GM23338 (cell line): ENCODE measurements around the gene PAXX. TPM values are rescaled to one million over a fixed set of nuclear protein-coding genes. Genes with fewer than 3 reads are reported as not detected.

Experiments
- ATAC-seq: fragments of 200-7000 bp; cut with Tn5 transposase; 3 replicates; pipeline ENCODE4 v1.9.1; 2020
- DNase-seq: peaks from one replicate; pipeline ENCODE4 v3.0.0-alpha.2; 2015; ENCODE audit warnings: low spot score
- H2AFZ ChIP-seq: fragments of 200-600 bp; sonication (generic); 2 replicates; pipeline ENCODE4 v1.8.0; 2016; ENCODE audit warnings: antibody characterized with exemption, mild to moderate bottlenecking, moderate library complexity
- H3F3A ChIP-seq: fragments of 200-600 bp; sonication (generic); replicated peaks from 2 replicates; pipeline ENCODE4 v1.8.0; 2017; ENCODE audit warnings: antibody characterized with exemption, mixed run types, low read depth
- H3K27ac ChIP-seq: fragments of 200-600 bp; sonication (generic); 2 replicates; pipeline ENCODE4 v1.6.1; 2016; ENCODE audit warnings: low read depth
- H3K27me3 ChIP-seq: fragments of 200-600 bp; sonication (generic); 2 replicates; pipeline ENCODE4 v1.8.0; 2016; ENCODE audit warnings: mild to moderate bottlenecking, mixed run types, moderate library complexity; ENCODE audit not compliant: insufficient read depth
- H3K36me3 ChIP-seq: fragments of 200-600 bp; sonication (generic); 2 replicates; pipeline ENCODE4 v1.8.0; 2016; ENCODE audit warnings: mild to moderate bottlenecking; ENCODE audit not compliant: insufficient read depth
- H3K4me1 ChIP-seq: fragments of 200-600 bp; sonication (generic); 2 replicates; pipeline ENCODE4 v1.8.0; 2016; ENCODE audit warnings: mild to moderate bottlenecking, moderate library complexity; ENCODE audit not compliant: insufficient read depth
- H3K4me2 ChIP-seq: fragments of 200-600 bp; sonication (generic); 2 replicates; pipeline ENCODE4 v1.7.1; 2017; ENCODE audit warnings: mixed run types
- H3K4me3 ChIP-seq: fragments of 200-600 bp; sonication (generic); 2 replicates; pipeline ENCODE4 v1.6.1; 2016; ENCODE audit warnings: mixed run types
- H3K79me2 ChIP-seq: fragments of 200-600 bp; sonication (generic); replicated peaks from 2 replicates; pipeline ENCODE4 v1.8.0; 2017; ENCODE audit warnings: mild to moderate bottlenecking; ENCODE audit not compliant: insufficient read depth
- H3K9me2 ChIP-seq: fragments of 200-600 bp; sonication (generic); 2 replicates; pipeline ENCODE4 v1.8.0; 2017; ENCODE audit not compliant: insufficient read depth
- H4K20me1 ChIP-seq: fragments of 200-600 bp; sonication (generic); replicated peaks from 2 replicates; pipeline ENCODE4 v1.8.0; 2017; ENCODE audit warnings: mild to moderate bottlenecking; ENCODE audit not compliant: insufficient read depth
- H3K27ac Mint-ChIP-seq: 2 replicates; pipeline ENCODE4 v1.8.0; 2020; ENCODE audit warnings: inconsistent platforms, mild to moderate bottlenecking, moderate library complexity, mixed read lengths
- H3K27me3 Mint-ChIP-seq: 3 replicates; pipeline ENCODE4 v1.8.0; 2022; ENCODE audit warnings: low read depth, mild to moderate bottlenecking, moderate library complexity, mixed read lengths, inconsistent platforms; ENCODE audit not compliant: insufficient read depth, poor library complexity
- H3K36me3 Mint-ChIP-seq: 3 replicates; pipeline ENCODE4 v1.8.0; 2021; ENCODE audit warnings: low read depth, mild to moderate bottlenecking, inconsistent platforms, moderate library complexity, mixed read lengths
- H3K4me1 Mint-ChIP-seq: 3 replicates; pipeline ENCODE4 v1.8.0; 2020; ENCODE audit warnings: mild to moderate bottlenecking, inconsistent platforms, mixed read lengths
- H3K4me3 Mint-ChIP-seq: 3 replicates; pipeline ENCODE4 v1.8.0; 2021; ENCODE audit warnings: moderate library complexity, mild to moderate bottlenecking, inconsistent platforms, mixed read lengths
- H3K9me3 Mint-ChIP-seq: 3 replicates; pipeline ENCODE4 v1.8.0; 2020; ENCODE audit warnings: moderate library complexity, mild to moderate bottlenecking, inconsistent platforms, mixed read lengths
- CREB1 ChIP-seq: fragments of 250-450 bp; sonication (Bioruptor Pico); IDR thresholded peaks from 2 replicates; pipeline ENCODE4 v1.5.0; 2020; ENCODE audit warnings: low read depth, mild to moderate bottlenecking, moderate library complexity
- CTCF ChIP-seq, 2 experiments: fragments of 200-600 bp in 1 of 2; sonication (generic) in 1 of 2; conservative IDR thresholded peaks; 2 replicates each; pipeline versions ENCODE4 v1.5.1 to v1.6.1; 2016 to 2017; ENCODE audit warnings: antibody characterized with exemption in 2 of 2, low read depth in 2 of 2, mild to moderate bottlenecking in 2 of 2, moderate library complexity in 1 of 2
- ETS1 ChIP-seq: IDR thresholded peaks from 2 replicates; pipeline ENCODE4 v1.6.1; 2016; ENCODE audit warnings: antibody characterized with exemption
- EZH2 ChIP-seq: fragments of 200-600 bp; sonication (generic); IDR thresholded peaks from one replicate; pipeline ENCODE4 v1.8.0; 2017; ENCODE audit warnings: antibody characterized with exemption, mild to moderate bottlenecking, low read depth; ENCODE audit not compliant: unreplicated experiment
- EZH2phosphoT487 ChIP-seq: fragments of 200-600 bp; sonication (generic); IDR thresholded peaks from one replicate; pipeline ENCODE4 v1.8.1; 2018; ENCODE audit warnings: antibody characterized with exemption; ENCODE audit not compliant: unreplicated experiment
- POLR2AphosphoS5 ChIP-seq: IDR thresholded peaks from 2 replicates; pipeline ENCODE4 v1.6.1; 2016; ENCODE audit warnings: antibody characterized with exemption, low read depth
- ZNF331 ChIP-seq: fragments of 250-450 bp; sonication (Bioruptor Pico); IDR thresholded peaks from 2 replicates; pipeline ENCODE4 v1.5.0; 2020; ENCODE audit warnings: low read depth, mild to moderate bottlenecking, moderate library complexity
- polyA plus RNA-seq: library from polyadenylated mRNA; unstranded; fragments of >200 nt; fragmentation: Nextera tagmentation; extraction: Ambion mirVana; gene quantifications from 2 replicates; pipeline ENCODE4 v1.2.1, GENCODE V29; 2016
- total RNA-seq: library from RNA; depleted of rRNA; stranded (reverse); fragments of >200 nt; shearing (Covaris generic); gene quantifications from 2 replicates; pipeline ENCODE4 v1.2.3, GENCODE V29; 2014
- TF ChIP-seq, protein P1 (sequence below): IDR thresholded peaks from one replicate; pipeline ENCODE4 v1.6.1; 2018; ENCODE audit warnings: antibody characterized with exemption; ENCODE audit not compliant: unreplicated experiment

The PAXX gene
- total and polyA plus RNA-seq, 2 experiments from 2014 or later = 71.5 to 86.0 TPM

- H3K36me3 Mint-ChIP-seq = peaks cover 6% of the 10 kb centered on the region; the same call in 2 of the 3 replicates
- H3K9me3 Mint-ChIP-seq = peaks cover 19% of the 10 kb centered on the region
- Histone ChIP-seq H3K4me2 (no peak overlapping the region), H3K27ac (no peak overlapping the region), H3K27me3 (no peaks in the 10 kb centered on the region), H3K4me3 (no peak overlapping the region), H3K36me3 (no peaks in the 10 kb centered on the region), H3K4me1 (no peaks in the 10 kb centered on the region), H4K20me1 (no peaks in the 10 kb centered on the region), H2AFZ (no peak overlapping the region), H3K9me2 (no peaks in the 10 kb centered on the region), H3K79me2 (no peaks in the 10 kb centered on the region), H3F3A (no peaks in the 10 kb centered on the region)
- no peak overlapping the region for H3K27ac Mint-ChIP-seq
- DNase-seq (no peak), ATAC-seq (no peak)
- no peak overlapping the region for H3K4me3 Mint-ChIP-seq
- TF ChIP-seq POLR2AphosphoS5 (no peak), ZNF331 (CRISPR knock-in tag) (no peak), EZH2phosphoT487 (no peak), CREB1 (CRISPR knock-in tag) (no peak), ETS1 (no peak), CTCF (conservative IDR thresholded peaks at IDR 0.05; ENCODE audit: low read depth in 2 of 2) (no peak), EZH2 (no peak)
- TF ChIP-seq, protein P1, sequence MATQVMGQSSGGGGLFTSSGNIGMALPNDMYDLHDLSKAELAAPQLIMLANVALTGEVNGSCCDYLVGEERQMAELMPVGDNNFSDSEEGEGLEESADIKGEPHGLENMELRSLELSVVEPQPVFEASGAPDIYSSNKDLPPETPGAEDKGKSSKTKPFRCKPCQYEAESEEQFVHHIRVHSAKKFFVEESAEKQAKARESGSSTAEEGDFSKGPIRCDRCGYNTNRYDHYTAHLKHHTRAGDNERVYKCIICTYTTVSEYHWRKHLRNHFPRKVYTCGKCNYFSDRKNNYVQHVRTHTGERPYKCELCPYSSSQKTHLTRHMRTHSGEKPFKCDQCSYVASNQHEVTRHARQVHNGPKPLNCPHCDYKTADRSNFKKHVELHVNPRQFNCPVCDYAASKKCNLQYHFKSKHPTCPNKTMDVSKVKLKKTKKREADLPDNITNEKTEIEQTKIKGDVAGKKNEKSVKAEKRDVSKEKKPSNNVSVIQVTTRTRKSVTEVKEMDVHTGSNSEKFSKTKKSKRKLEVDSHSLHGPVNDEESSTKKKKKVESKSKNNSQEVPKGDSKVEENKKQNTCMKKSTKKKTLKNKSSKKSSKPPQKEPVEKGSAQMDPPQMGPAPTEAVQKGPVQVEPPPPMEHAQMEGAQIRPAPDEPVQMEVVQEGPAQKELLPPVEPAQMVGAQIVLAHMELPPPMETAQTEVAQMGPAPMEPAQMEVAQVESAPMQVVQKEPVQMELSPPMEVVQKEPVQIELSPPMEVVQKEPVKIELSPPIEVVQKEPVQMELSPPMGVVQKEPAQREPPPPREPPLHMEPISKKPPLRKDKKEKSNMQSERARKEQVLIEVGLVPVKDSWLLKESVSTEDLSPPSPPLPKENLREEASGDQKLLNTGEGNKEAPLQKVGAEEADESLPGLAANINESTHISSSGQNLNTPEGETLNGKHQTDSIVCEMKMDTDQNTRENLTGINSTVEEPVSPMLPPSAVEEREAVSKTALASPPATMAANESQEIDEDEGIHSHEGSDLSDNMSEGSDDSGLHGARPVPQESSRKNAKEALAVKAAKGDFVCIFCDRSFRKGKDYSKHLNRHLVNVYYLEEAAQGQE = no peak
- no peaks in the 10 kb centered on the region for H3K4me1 Mint-ChIP-seq
- peaks cover 3% of the 10 kb centered on the region for H3K27me3 Mint-ChIP-seq
Measured at GRCh38 chr9:137009217-137009616, 17.0 kb downstream of the PAXX start.
